ENCODE data around the gene HPCAL1. TPM values are rescaled to one million over a fixed set of nuclear protein-coding genes. Genes with fewer than 3 reads are reported as not detected.

Gene HPCAL1
- total and polyA plus RNA-seq, 2 of the 4 experiments (the other 2 are of a cell fraction) = 8.2 to 33.7 TPM

DNA sequence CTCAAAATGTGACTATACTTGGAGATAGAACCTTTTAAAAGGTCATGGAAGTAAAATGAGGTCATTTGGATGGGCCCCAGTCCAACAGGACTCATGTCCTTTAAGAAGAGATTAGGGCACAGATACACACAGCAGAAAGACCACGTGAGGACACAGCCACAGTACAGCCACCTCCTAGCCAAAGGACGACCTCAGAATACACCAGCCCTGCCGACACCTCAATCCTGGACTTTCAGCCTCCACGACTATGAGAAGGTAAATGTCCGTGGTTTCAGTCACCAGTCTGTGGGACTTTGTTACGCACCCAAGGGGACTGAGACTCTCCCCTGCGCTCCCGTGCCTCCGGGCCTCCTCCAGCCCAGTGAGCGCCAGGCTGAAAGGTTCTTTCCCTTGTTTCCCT, 30.2 kb upstream of the HPCAL1 start:
- H3K27me3 ChIP-seq (ENCODE audit: control insufficient read depth, insufficient read depth, low read length) = no peaks in the 10 kb centered on the region; the same call in 1 of the 2 replicates
- H4K5ac ChIP-seq (ENCODE audit: low read depth, low read length) = no peak overlapping the region
- H3K4me2 ChIP-seq (ENCODE audit: low read depth, low read length) = no peak overlapping the region
- H4K8ac ChIP-seq (ENCODE audit: low read depth in 2 of 2, low read length in 2 of 2) = no peak overlapping the region
- ChIA-PET POLR2A (ENCODE audit: unreplicated experiment) (no interaction called here), CTCF (no interaction called here)
- H2AK9ac ChIP-seq (replicated peaks; ENCODE audit: low read depth, low read length, poor library complexity) = no peak overlapping the region
- in situ Hi-C loops (cut with MboI; ENCODE audit: low sequenced_read_pairs) (no loop called here), intact Hi-C loops (cut with micrococcal nuclease) (no loop called here), dilution Hi-C loops (cut with HindIII; ENCODE audit: low sequenced_read_pairs, unreplicated experiment) (no loop called here)
- no peak overlapping the region for H3K18ac ChIP-seq (ENCODE audit: low read depth, low read length)
- no peak overlapping the region for H4K91ac ChIP-seq (ENCODE audit: insufficient read depth, low read depth, low read length)
- no peak overlapping the region for H3K4me3 ChIP-seq (ENCODE audit: insufficient read depth, low read depth, low read length)
- TF ChIP-seq RFX5 (IDR thresholded peaks at IDR 0.05; ENCODE audit: low read depth, low read length) (no peak), SMC3 (IDR thresholded peaks at IDR 0.05; ENCODE audit: low read depth, low read length) (no peak), FOS (IDR thresholded peaks at IDR 0.05; ENCODE audit: low read depth, low read length) (no peak), MAFK (IDR thresholded peaks at IDR 0.05; ENCODE audit: low read depth, low read length) (no peak), RCOR1 (IDR thresholded peaks at IDR 0.05; ENCODE audit: insufficient replicate concordance, low read length) (no peak), RAD21 (IDR thresholded peaks at IDR 0.05; ENCODE audit: low read length) (no peak), CHD1 (IDR thresholded peaks at IDR 0.05; ENCODE audit: low read depth, low read length) (no peak), MAZ (IDR thresholded peaks at IDR 0.05; ENCODE audit: borderline replicate concordance, low read depth, low read length) (no peak), NFE2L2 (IDR thresholded peaks at IDR 0.05; ENCODE audit: low read depth, low read length) (no peak), MXI1 (IDR thresholded peaks at IDR 0.05; ENCODE audit: borderline replicate concordance, low read depth, low read length) (no peak), CEBPB (IDR thresholded peaks at IDR 0.05; ENCODE audit: low read depth, low read length) (no peak), POLR2A (IDR thresholded peaks at IDR 0.05; ENCODE audit: low read depth, low read length) (no peak), BHLHE40 (IDR thresholded peaks at IDR 0.05; ENCODE audit: low read depth, low read length) (no peak)
- TF ChIP-seq, protein P1, sequence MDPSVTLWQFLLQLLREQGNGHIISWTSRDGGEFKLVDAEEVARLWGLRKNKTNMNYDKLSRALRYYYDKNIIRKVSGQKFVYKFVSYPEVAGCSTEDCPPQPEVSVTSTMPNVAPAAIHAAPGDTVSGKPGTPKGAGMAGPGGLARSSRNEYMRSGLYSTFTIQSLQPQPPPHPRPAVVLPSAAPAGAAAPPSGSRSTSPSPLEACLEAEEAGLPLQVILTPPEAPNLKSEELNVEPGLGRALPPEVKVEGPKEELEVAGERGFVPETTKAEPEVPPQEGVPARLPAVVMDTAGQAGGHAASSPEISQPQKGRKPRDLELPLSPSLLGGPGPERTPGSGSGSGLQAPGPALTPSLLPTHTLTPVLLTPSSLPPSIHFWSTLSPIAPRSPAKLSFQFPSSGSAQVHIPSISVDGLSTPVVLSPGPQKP (IDR thresholded peaks at IDR 0.05; ENCODE audit: borderline replicate concordance, low read depth, low read length) = no peak
- TF ChIP-seq, protein P2, sequence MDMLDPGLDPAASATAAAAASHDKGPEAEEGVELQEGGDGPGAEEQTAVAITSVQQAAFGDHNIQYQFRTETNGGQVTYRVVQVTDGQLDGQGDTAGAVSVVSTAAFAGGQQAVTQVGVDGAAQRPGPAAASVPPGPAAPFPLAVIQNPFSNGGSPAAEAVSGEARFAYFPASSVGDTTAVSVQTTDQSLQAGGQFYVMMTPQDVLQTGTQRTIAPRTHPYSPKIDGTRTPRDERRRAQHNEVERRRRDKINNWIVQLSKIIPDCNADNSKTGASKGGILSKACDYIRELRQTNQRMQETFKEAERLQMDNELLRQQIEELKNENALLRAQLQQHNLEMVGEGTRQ (IDR thresholded peaks at IDR 0.05; ENCODE audit: low read depth, low read length) = no peak
- TF ChIP-seq, protein P3, sequence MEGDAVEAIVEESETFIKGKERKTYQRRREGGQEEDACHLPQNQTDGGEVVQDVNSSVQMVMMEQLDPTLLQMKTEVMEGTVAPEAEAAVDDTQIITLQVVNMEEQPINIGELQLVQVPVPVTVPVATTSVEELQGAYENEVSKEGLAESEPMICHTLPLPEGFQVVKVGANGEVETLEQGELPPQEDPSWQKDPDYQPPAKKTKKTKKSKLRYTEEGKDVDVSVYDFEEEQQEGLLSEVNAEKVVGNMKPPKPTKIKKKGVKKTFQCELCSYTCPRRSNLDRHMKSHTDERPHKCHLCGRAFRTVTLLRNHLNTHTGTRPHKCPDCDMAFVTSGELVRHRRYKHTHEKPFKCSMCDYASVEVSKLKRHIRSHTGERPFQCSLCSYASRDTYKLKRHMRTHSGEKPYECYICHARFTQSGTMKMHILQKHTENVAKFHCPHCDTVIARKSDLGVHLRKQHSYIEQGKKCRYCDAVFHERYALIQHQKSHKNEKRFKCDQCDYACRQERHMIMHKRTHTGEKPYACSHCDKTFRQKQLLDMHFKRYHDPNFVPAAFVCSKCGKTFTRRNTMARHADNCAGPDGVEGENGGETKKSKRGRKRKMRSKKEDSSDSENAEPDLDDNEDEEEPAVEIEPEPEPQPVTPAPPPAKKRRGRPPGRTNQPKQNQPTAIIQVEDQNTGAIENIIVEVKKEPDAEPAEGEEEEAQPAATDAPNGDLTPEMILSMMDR (conservative IDR thresholded peaks at IDR 0.05; ENCODE audit: low read depth, low read length) = no peak
- H3K9ac ChIP-seq (ENCODE audit: low read depth, low read length) = no peak overlapping the region
- H3K9me1 ChIP-seq (ENCODE audit: insufficient read depth, low read length) = no peaks in the 10 kb centered on the region
- H4K20me1 ChIP-seq (ENCODE audit: insufficient read depth, low read length) = no peaks in the 10 kb centered on the region
- BruUV-seq (replicated peaks) = no TSS peak
- no peak overlapping the region for H2BK20ac ChIP-seq (ENCODE audit: low read depth, low read length)
- DNase-seq (no peak), ATAC-seq (ENCODE audit: low read depth) (no peak)
- H2BK5ac ChIP-seq (ENCODE audit: low read depth, low read length, poor library complexity, severe bottlenecking) = no peak overlapping the region
- no peak overlapping the region for H2BK120ac ChIP-seq (ENCODE audit: low read depth, low read length)
- H3K14ac ChIP-seq (replicated peaks; ENCODE audit: low read depth, low read length) = no peak overlapping the region
- no peak overlapping the region for H3K23ac ChIP-seq (ENCODE audit: low read depth, low read length)
- H2AFZ ChIP-seq (replicated peaks; ENCODE audit: low read length, poor library complexity) = no peak overlapping the region
- H3K4ac ChIP-seq (ENCODE audit: low read depth, low read length) = no peak overlapping the region
- no peaks in the 10 kb centered on the region for H3K79me1 ChIP-seq (ENCODE audit: low read depth in 1 of 2, low read length in 2 of 2)
- no peaks in the 10 kb centered on the region for H3K4me1 ChIP-seq (ENCODE audit: control insufficient read depth, insufficient read depth, low read length)
- no peaks in the 10 kb centered on the region for H3K9me3 ChIP-seq (ENCODE audit: control insufficient read depth, insufficient read depth, low read length)
- no peak overlapping the region for H2AK5ac ChIP-seq (ENCODE audit: low read depth, low read length)
- no peak overlapping the region for H3K56ac ChIP-seq (ENCODE audit: extremely low read depth, insufficient read depth, low read length)
- no peaks in the 10 kb centered on the region for H3K36me3 ChIP-seq (ENCODE audit: control insufficient read depth, insufficient read depth, low read length)
- no peak overlapping the region for H2BK15ac ChIP-seq (ENCODE audit: low read depth, low read length)
- no peak overlapping the region for H3K27ac ChIP-seq (ENCODE audit: insufficient read depth, low read length)
- no CpG with 5 or more reads among the region's 10 CpGs for WGBS, 2 experiments (ENCODE audit: extremely low coverage in 2 of 2, insufficient read length in 1 of 2)
